Measurements from ENCODE around the gene IFT122.

GRCh38 chr3:129415830-129416229, 24.2 kb upstream of the IFT122 start:
- TF ChIP-seq TEAD4 (IDR thresholded peaks at IDR 0.05) (no peak), CEBPB (IDR thresholded peaks at IDR 0.05) (no peak), RAD21 (IDR thresholded peaks at IDR 0.05; ENCODE audit: low read depth) (no peak), NFIC (IDR thresholded peaks at IDR 0.05) (no peak), FOXM1 (IDR thresholded peaks at IDR 0.05; ENCODE audit: borderline replicate concordance, low read depth) (no peak), TAF1 (IDR thresholded peaks at IDR 0.05; ENCODE audit: low read depth) (no peak), YY1 (IDR thresholded peaks at IDR 0.05; ENCODE audit: low read depth) (no peak)
- TF ChIP-seq, protein P1, sequence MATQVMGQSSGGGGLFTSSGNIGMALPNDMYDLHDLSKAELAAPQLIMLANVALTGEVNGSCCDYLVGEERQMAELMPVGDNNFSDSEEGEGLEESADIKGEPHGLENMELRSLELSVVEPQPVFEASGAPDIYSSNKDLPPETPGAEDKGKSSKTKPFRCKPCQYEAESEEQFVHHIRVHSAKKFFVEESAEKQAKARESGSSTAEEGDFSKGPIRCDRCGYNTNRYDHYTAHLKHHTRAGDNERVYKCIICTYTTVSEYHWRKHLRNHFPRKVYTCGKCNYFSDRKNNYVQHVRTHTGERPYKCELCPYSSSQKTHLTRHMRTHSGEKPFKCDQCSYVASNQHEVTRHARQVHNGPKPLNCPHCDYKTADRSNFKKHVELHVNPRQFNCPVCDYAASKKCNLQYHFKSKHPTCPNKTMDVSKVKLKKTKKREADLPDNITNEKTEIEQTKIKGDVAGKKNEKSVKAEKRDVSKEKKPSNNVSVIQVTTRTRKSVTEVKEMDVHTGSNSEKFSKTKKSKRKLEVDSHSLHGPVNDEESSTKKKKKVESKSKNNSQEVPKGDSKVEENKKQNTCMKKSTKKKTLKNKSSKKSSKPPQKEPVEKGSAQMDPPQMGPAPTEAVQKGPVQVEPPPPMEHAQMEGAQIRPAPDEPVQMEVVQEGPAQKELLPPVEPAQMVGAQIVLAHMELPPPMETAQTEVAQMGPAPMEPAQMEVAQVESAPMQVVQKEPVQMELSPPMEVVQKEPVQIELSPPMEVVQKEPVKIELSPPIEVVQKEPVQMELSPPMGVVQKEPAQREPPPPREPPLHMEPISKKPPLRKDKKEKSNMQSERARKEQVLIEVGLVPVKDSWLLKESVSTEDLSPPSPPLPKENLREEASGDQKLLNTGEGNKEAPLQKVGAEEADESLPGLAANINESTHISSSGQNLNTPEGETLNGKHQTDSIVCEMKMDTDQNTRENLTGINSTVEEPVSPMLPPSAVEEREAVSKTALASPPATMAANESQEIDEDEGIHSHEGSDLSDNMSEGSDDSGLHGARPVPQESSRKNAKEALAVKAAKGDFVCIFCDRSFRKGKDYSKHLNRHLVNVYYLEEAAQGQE (IDR thresholded peaks at IDR 0.05; ENCODE audit: low read depth): no peak
- TF ChIP-seq, protein P2, sequence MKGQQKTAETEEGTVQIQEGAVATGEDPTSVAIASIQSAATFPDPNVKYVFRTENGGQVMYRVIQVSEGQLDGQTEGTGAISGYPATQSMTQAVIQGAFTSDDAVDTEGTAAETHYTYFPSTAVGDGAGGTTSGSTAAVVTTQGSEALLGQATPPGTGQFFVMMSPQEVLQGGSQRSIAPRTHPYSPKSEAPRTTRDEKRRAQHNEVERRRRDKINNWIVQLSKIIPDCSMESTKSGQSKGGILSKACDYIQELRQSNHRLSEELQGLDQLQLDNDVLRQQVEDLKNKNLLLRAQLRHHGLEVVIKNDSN (IDR thresholded peaks at IDR 0.05): no peak

Measured in Ishikawa (cell line).